ENCODE measurements around the gene CCDC40.
"Not testable (repeated sequence)": the region's sequence is repeated elsewhere in the genome, so short reads cannot be mapped to it uniquely, and the experiment has no call there.

Gene CCDC40

DNA sequence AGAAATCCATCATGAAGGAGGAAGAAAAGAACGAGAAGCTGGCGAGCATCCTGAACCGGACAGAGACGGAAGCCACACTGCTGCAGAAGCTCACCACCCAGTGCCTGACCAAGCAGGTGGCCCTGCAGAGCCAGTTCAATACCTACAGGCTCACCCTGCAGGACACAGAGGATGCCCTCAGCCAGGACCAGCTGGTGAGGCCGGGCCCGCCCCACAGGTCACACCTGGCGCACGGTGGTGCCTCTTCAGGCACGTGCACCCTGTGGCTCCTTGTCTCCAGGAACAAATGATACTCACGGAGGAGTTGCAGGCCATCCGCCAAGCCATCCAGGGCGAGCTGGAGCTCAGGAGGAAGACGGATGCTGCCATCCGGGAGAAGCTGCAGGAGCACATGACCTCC is 45.2 kb downstream of the CCDC40 start:
- no peak for DNase-seq (ENCODE audit: low spot score)

DNA sequence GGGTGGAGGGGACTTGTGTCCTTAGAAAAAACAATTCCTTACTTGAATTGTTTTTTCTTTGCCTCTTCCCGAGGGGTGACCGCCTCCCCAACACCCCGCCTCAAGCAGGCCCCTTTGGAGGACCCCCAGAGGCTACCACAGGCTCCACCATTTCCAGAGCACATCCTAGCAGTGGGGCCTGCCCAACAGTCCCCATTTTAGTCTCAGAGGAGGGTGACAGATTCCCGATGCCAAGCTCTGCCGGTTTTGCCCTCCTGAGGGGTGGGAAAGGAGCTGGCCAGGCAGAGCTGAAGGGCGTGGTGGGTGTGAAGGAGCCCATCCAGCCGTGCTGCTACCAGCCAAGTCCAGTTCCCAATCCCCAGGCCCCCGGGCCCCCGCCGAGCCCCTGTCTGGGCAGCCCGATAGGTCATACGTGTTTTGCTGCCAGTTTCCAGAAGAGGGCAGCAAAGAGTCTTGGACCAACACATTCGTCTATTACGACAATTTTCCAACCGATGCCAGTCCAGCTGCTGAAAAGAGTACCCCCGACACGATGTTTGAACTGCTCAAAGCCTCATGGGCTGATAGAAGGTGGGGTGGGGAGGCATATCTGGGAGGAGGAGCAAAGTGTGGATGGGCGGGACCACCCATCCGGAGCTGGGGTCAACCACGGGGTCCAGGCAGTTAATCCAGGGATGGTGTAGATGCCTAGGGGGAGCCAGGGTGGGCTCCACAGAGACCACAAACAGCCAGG is 46.1 kb downstream of the CCDC40 start:
- DNase-seq (ENCODE audit: low spot score), result peak; percentile 65

DNA sequence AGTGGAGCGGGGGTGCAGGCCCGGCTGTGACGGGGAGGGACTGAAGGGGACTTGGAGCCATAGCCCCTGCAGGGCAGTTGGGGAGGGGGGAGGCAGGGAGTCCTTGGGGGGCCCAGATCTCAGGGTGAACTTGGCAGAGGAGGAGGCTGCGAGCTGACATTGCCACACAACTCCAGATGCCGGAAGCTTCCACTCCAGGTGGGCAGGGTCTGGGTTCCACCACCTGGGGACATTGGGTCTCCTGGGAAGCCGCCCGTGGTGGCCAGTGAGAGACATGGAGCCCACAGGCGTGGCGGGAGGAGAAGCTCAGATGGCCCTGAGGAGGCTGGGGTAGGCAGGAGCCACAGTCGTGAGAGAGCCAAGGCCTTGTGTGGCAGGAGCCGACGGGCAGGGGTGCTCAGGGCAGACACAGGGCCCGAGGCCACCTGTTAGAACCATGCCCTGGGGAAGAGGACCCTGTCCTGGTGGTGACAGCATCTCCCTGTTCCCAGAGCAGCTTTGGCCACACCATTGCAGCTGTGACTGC is 46.8 kb downstream of the CCDC40 start:
- no peak for DNase-seq (ENCODE audit: low spot score)

DNA sequence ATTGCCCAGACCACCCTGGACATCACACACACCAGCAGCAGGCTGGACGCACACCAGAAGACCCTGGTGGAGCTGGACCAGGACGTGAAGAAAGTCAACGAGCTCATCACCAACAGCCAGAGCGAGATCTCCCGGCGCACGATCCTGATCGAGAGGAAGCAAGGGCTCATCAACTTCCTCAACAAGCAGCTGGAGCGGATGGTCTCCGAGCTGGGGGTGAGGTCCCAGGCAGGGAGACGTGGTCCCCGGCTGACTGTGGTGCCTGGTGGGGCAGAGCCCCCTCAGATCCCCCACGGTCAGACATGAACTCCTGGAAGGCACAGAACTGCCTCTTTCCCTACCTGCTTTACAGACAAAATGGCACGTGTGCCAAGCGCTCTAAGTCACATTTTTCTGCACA is 48.3 kb downstream of the CCDC40 start:
- no peak for DNase-seq (ENCODE audit: low spot score)

DNA sequence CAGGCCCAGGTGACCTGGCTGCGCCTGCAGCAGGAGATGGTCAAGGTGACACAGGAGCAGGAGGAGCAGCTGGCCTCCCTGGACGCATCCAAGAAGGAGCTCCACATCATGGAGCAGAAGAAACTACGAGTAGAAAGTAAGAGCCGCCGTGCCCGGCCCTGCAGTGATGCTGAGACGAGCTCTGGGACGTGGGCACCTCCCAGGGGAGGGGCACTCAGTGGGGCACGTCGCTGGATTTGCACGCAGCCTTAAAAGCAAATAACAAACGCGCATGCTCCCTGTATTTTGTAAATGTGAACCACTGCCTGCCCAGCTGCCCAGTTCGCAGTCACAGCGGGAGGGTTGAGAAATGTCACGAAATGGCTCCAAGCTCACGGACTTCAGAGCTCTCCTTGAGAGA is 49.6 kb downstream of the CCDC40 start:
- DNase-seq (ENCODE audit: low spot score), result no peak

DNA sequence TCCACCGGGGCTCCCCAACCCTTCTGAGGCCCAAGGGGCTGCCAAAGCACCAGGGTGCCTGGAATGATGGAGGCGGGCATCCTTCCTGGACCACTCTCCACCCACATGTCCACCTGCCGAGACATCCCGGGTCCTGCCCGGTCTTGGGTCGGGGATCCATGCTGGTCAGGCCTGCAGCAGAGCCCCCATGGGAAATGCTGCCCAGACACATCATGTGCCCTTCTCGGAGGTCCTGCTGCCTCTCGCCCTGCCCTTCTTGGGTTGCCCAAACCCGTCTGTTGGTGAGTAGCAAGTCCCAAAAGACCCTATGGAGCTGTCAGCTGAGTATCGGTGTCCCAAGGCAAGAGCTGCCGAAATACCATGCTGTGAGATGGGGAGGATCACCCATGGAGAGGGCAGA is 50.2 kb downstream of the CCDC40 start:
- DNase-seq (ENCODE audit: low spot score), result no peak

DNA sequence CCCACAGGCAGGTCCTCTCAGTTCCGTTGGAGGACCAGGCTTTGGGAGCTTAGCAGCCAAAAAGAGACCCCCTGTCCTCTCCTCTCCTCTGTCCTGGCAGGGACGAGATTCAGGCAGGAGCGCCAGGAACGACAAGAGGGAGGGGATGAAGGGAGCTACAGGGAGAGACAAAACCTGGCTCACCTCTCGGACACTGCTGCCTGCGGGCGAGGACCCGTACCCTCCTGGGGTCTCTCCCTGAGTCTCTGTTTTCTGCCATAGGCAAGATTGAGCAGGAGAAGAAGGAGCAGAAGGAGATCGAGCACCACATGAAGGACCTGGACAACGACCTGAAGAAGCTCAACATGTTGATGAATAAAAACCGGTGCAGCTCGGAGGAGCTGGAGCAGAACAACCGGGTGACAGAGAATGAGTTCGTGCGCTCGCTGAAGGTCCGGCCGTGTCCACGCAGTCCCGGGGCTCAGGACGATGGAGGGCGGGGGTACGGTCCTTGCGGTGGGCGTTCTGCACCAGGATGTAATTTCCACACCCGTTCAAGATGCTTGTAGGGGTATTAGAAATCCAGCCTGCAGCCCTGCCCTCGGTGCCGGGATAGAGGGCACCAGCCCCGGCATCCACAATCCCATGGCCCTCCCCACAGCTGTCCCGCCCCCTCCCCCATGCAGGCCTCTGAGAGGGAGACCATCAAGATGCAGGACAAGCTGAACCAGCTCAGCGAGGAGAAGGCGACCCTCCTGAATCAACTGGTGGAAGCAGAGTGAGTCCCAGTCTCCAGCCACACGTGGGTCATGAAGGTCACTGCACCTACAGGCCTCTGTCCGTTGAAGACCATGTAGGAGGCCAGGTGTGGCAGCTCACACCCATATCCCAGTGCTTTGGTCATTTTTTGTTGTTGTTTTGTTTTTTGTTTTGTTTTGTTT is 51.2 kb downstream of the CCDC40 start:
- DNase-seq (ENCODE audit: low spot score), result no peak

DNA sequence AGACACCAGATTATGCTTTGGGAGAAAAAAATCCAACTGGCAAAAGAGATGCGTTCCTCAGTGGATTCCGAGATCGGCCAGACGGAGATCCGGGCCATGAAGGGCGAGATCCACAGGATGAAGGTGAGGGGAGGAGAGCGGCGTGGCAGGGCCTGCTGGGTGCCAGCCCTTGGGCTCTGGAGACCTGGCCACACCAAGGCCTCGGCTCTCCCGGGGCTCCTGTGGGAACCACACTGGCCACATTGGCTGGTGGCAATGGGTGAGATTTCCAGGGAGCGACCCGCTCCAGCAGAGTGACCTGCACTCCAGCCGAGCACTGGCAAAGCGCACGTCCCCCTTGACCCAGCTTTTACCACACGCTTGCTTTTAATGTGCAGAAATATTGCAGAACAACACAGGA is 53.3 kb downstream of the CCDC40 start:
- DNase-seq (ENCODE audit: low spot score), result no peak

DNA sequence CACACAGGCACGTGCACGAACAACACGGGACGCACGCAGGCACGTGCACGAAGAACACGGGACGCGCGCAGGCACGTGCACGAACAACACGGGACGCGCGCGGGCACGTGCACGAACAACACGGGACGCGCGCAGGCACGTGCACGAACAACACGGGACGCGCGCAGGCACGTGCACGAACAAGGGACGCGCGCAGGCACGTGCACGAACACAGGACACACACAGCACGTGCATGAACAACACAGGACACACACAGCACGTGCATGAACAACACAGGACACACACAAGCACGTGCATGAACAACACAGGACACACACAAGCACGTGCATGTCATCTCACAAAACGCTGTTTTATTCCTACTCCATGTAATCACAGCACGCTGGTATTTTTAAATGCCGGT is 53.7 kb downstream of the CCDC40 start:
- DNase-seq (ENCODE audit: low spot score), result not testable (repeated sequence)

DNA sequence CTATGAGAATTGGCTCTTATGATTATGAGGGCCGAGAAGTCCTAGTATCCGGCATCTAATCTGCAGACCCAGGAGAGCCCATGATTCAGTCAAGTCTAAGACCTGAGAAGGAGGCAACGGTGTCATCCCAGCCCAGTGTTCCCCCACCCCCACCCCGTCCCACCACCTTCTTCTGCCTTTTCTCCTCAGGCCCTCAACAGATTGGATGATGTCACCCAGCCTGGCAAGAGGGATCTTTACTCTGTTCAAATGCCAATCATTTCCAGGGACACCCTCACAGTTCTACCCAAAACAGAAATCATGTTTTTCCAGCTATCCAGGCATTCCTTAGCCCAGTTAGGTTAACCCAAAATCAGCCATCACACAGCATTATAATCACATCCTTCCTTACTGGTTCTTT is 54.9 kb downstream of the CCDC40 start:
- no peak for DNase-seq (ENCODE audit: low spot score)

DNA sequence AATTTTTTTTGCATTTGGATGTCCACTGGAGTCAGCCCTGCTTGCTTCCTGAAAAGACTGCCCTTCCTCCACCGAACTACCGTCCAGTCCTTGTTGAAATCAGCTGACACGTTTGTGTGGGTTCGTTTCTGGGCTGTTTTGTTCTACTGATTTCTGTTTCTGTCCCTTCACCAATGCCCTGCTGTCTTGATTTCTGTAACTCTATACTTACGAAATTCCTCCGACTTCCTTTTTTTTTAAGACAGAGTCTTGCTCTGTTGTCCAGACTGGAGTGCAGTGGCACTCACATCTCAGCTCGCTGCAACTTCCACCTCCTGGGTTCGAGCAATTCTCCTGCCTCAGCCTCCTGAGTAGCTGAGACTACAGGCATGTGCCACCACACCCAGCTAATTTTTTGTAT is 56.5 kb downstream of the CCDC40 start:
- peak; percentile 81 for DNase-seq (ENCODE audit: low spot score)

DNA sequence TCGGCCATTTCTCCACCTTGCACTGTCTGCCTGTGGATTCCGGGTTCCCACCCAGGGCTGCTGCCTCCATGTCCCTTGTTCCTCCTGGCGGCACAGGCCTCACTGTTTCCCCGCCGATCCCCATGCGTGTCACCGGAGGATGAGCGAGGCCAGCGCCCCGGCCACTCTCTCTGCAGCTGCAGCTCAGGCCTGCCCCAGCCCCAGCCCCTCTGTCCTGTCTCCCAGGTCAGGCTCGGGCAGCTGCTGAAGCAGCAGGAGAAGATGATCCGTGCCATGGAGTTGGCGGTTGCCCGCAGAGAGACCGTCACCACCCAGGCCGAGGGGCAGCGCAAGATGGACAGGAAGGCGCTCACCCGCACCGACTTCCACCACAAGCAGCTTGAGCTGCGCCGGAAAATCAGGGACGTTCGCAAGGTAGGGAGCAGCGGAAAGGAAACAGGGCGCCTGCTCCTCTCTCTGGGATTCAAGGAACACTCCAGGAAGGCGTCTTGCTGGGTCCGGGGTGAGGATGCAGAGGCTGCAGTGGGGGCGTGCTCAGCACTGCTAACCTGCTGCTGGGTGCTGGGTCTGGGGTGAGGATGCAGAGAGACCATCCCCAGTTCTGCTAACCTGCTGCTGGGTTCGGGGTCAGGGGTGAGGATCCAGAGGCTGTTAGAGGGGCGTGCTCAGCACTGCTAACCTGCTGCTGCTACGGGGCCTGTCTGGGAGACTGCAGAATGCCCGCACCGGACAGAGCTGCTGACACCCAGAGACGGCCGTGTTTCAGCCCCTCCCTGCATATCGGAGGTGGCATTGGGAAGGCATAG is 58.8 kb downstream of the CCDC40 start:
- DNase-seq (ENCODE audit: low spot score), result no peak

DNA sequence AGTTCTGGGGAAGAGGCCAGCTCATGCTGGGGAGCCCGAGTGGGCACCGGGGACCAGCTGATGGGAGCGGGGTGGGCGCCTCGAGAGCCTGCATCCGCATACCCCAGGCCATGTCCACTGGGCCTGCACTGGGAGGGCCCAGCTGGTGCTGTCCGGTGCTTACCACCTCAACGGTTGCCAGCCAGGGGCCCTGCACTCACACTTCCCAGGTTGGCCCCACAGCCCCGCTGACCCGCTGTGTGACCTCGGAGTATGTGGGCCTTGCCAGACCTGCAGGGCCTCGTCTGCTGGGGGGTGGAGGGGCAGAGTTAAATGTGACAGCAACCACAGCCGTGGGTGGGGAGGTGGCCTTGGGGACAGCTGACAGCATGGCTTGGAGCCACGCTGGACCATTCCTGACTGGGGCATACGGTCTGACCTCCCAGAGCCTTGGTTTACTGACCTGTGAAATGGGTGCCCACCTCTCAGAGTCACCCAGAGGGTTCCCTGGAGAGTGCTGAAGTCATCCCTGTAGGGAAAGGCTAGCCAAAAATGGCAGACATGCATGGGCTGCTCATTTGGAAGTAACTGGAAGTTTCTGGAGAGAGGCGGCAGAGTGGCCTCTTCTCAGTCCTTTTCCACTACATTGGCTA is 59.5 kb downstream of the CCDC40 start:
- no peak for DNase-seq (ENCODE audit: low spot score)

DNA sequence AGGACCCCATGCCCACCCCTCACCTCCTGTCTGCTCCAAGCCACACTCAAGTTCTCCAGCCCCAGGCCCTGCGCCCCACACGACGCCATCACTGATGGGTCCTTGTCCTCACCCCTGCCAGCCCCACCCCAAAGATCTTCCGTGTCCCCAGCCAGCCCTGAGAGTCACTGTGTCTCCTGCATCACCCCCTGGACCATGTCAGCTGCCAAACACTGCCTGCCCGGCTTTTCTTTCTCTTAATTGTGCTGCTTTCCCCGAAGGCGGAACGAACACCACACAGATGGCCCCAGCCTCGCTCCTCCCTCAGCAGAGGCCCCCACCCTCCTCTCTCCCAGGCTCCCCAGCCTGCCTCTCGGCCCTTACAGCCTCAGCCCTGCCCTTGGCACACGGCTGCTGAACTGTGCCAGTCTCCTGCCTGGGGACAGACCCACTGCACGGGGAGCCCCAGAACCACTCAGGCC is 60.1 kb downstream of the CCDC40 start:
- DNase-seq (ENCODE audit: low spot score), result no peak

DNA sequence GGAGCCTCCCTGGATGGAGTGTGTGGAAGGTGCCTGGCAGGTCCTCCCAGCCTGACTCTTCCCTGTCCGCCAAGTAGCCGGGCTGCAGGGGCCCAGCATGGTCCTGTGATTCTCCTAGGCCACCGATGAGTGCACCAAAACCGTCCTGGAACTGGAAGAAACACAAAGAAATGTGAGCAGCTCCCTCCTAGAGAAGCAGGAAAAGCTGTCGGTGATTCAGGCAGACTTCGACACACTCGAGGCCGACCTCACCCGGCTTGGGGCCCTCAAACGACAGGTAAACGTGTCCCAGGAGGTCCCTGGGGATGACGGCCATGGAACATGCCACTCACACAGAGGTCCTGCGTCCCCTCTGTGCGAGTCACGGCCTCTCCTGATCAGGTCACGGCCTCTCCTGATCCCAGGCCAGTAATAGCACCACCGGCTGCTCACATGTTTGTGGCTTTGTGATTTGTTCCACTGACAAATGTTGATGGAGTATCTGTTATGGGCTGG is 60.7 kb downstream of the CCDC40 start:
- no peak for DNase-seq (ENCODE audit: low spot score)

DNA sequence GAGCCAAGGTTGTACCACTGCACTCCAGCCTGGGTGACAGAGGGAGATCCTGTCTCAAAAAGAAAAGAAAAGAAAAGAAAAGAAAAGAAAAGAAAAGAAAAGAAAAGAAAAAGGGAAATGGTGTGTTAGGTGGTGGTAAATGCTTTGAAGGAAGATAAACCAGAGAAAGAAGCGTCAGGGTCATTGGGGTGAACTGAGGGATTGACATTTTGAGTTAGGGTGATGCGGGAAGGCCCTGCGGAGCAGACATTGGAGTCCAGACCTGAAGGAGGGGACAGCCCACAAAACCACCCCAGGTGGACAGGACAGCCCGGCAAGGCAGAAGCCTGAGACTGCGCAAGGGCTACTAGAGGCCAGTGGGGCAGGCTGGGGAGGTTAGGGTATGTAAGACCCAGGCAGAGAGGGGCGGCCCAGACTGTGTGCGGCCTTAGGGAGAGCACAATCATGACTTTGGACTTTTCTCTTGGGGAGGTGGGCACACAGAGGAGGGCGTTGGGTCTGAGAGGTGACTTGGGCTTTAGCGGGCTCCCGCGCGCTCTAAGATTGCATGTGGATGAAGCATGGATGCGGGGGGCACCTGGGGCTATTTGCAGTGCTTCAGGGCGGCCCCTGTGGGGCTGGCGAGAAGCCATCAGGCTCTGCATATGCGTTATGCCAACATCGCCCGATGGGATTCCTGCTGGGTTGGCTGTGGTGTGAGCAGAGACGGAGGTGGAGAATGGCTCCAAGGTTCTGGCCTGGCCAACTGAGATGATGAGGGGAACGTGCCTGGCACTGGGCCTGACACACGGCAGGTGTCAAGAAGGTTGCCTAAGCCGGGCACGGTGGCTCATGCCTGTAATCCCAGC is 61.6 kb downstream of the CCDC40 start:
- no peak for DNase-seq (ENCODE audit: low spot score)

DNA sequence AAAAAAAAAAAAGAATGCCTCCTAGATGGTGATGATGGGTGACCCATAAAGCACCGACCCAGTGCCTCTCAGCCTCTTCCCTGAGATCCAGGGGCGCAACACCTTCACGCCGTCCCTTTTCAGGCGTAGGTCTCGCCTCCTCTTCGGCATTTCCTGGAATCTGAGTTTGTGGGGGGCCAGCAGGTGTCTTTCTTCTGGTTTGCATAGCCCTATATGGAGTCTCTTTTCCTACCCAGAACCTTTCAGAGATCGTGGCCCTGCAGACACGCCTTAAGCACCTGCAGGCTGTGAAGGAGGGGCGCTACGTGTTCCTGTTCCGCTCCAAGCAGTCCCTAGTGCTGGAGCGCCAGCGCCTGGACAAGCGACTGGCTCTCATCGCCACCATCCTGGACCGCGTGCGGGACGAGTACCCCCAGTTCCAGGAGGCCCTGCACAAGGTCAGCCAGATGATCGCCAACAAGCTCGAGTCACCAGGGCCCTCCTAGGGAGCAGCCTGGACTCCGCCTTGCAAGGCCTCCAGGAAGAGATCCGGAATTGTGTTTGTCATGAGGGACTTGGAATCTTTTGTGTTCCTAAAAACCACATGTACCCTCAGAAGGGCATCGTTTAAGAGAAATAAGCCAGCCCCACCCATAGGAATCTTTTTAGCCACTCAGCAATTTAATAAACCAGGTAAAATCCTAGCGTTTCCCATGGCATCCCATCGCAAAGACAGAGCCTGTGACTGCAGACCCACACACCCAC is 63.0 kb downstream of the CCDC40 start:
- DNase-seq (ENCODE audit: low spot score), result no peak

DNA sequence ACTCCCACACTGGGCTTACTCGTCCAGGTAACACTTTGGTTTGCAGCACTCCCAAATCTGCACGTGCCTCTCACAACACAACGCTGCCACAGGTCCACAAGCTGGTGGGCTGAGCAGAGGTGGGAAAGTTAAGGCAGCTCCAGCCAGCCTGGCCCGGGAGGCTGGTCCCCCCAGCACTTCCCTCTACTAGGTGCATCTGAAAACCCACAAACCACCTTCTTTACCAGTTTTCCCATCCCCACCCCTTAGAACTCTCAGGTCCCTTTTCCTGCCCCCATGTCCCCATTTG is 63.5 kb downstream of the CCDC40 start:
- no peak for DNase-seq (ENCODE audit: low spot score)

DNA sequence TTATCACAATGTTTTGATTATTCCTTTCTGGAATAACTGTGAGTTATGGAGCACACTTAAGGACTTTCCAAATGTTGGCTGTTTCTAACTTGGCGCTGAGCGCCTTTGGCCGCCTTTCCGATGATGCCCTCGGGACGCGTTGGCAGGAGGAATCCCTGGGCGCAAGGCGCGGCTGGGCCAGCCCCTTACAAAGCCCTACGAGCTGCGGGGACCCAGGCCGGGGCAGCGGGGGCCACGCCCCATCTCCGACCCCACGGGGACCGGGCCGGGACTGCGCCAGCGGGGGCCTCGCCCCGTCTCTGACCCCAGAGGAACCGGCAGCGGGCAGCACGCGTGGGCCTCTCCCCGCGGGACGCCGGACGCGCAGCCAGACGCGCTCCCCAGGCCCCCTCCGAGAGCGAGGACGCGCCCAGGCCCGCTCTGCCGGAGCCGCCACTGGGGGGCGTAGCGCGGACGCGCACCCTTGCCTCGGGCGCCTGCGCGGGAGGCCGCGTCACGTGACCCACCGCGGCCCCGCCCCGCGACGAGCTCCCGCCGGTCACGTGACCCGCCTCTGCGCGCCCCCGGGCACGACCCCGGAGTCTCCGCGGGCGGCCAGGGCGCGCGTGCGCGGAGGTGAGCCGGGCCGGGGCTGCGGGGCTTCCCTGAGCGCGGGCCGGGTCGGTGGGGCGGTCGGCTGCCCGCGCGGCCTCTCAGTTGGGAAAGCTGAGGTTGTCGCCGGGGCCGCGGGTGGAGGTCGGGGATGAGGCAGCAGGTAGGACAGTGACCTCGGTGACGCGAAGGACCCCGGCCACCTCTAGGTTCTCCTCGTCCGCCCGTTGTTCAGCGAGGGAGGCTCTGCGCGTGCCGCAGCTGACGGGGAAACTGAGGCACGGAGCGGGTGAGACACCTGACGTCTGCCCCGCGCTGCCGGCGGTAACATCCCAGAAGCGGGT is 64.8 kb downstream of the CCDC40 start, which contains the start of gene GAA:
Gene GAA, plus strand, starts transcription at position 571 of the 935 bp plus-strand sequence. CDS start 3,006 bp downstream, outside the sequence.
- peak; percentile 68 for DNase-seq (ENCODE audit: low spot score)
